NOMO-1 treated with DMSO at 0.1 percent for 48 hours (cell line): ENCODE measurements around the gene SH2D6.
"Not testable (repeated sequence)": the region's sequence is repeated elsewhere in the genome, so short reads cannot be mapped to it uniquely, and the experiment has no call there.

Source experiments
- DNase-seq: peaks from one replicate; lab custom pipeline; 2025; ENCODE audit not compliant: unreplicated experiment; lab: John Stamatoyannopoulos, UW

The SH2D6 gene

DNA sequence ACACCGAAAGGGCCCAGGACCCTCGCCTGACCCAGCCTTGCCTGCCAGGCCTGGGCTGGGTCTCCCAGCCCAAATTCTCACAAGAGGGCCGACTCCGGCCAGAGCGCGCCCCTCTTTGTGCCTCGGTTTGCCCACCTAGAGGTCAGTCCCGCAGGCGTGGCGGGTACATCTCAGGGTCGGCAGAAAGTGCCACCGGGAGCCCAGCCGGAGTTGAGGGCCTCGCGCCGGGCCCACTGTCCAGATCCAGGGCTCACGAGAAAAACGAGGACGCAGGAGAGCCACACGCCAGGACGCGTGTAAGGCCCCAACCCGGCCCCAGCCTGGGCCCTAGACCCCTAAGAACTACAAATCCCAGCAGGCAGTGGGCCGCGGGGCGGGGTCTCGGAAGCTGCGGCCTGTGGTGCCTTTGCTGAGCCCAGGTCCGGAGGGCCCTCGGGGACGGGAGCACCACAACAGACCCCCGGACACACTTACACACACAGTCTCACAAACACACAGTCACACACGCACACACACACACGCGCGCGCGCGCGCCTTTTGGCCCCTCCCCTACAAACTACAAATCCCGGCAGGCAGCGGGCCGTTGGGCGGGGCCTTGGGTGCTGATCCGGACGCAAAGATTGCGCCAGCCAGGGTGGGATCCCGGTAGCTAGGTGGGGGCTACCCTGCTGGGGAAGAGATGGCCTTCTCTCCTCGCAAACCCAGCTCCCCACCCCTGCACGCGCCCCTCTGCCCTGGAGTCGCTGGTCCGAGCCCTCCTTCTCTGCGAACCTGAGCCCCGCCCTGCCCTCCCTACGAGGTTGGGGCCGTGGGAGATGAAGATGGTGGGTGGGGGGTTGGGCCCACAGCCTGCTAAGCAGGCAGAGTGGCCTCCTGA lies at the start of gene SH2D6:
Gene SH2D6 (plus strand): TSS at position 583 of the 877 bp plus-strand sequence. CDS start 10,752 bp downstream, outside the sequence.
- DNase-seq: peak; percentile 85

DNA sequence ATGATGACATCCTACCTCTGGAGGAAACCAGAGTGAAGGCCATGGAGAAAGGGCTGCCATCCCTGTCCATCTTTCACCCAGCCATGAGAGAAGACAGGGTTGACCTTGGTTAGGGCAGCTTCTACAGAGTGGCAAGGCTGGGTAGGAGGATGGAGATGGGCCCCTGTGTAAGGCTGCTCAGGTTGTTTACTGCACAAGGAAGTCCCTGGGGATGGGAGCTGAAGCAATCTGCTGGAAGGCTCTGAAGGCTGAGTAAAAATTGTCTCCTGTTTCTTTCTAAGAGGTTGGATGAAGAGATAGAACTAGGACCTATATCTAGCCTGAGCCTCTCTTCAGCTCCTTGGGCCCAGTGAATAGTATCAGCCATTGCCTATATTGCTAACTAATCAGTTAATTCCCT lies 49.6 kb upstream of the SH2D6 start:
- no peak for DNase-seq

DNA sequence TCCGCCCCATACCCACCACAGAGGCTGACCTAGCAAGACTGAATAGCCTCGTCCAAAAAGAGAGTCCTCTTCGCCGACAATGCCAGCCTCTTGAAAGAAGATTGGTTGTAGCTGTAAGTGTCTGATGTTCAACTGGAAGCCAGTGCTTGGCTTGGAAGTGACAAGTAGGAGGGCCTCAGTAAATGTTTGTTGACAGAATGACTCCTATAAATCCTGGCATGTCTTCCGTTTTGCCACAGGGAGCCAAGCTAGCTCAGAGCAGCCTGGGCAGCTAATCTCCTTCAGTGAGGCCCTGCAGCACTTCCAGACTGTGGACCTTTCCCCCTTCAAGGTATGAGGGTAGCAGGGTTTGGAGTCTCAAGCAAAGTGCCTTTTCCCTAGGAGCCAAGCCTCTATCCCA lies 49.0 kb upstream of the SH2D6 start:
- no peak for DNase-seq

DNA sequence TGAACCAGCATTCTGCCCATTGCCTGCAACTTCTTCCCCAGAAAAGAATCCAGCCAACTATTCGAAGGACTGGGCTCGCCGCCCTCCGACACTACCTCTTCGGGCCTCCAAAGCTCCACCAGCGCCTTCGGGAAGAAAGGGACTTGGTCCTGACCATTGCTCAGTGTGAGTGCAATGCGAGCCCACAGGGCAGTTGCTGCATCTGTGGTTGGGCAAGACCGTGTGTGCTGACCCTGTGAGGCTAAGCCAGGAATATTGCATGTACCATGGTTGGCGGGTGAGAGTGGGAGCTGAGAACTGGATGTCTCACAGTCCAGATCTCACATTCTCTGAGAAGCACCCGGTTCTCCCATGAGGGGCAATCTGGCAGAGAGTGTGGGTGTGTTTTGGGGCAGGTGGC lies 47.5 kb upstream of the SH2D6 start:
- no peak for DNase-seq

DNA sequence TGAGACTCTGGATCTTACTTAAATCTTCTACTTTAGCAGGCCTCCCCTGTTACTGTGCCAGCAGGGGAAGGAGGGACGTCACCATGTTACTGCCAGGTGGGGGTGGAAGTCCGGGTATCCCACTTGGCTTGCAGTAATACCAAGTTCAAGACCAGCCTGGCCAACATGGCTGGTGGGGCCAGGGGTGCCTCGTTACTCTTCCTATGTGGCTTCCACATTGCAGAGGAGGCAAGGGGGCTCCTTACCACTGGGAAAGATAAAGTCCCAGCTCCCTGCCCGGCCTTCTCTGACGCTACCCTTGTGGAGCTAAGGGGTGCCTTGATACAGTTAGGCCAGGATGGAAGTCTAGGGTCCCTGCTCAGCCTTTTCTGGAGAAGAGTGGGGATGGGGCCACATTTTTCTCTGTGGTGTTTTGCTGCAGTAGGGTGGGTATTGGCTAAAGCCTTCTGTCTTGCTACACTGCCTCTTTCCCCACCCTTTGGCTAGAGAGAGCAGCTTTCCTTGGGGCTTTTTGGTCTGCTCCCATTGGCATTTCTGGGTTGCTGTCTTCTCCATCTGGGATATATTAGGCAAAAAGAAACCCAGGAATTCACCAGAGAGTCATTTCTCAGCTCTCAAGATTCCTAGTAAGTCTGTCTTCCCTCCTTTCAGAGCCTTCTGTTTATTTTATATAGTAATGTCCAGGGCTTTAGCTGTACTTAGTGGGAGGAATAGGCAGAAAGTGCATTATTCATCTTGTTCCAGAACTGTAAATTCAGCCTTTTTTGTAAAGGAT lies 42.0 kb upstream of the SH2D6 start:
- no peak for DNase-seq

DNA sequence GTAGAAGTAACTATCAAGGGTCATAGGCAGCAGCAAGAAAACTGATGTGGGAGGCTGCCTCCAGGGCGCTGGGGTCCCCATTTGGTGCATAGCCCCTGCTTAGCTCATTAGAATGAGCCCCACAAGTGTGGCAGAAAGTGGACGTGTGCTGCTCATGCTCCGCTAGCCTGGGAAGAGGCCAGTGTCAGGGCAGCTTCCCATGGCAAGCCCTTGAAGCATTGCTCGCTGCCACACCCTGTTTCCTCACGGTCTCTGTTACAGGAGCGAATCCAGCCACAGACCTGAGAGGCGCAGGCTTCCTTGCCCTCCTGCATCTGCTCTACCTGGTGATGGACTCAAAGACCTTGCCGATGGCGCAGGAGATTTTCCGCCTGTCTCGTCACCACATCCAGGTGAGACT lies 41.4 kb upstream of the SH2D6 start:
- no peak for DNase-seq

DNA sequence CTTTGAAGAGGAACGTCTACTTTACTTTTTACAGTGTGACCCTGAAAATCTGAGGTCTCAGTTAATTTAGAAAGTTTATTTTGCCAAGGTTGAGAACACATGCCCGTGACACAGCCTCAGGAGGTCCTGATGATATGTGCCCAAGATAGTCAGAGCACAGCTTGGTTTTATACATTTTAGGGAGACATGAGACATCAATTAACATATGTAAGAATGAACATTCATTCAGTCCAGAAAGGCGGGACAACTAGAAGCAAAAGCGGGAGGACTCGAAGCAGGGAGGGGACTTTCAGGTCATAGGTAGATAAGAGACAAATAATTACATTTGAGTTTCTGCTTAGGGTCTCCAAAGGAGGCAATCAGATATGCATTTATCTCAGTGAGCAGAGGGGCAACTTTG lies 40.3 kb upstream of the SH2D6 start:
- no peak for DNase-seq

DNA sequence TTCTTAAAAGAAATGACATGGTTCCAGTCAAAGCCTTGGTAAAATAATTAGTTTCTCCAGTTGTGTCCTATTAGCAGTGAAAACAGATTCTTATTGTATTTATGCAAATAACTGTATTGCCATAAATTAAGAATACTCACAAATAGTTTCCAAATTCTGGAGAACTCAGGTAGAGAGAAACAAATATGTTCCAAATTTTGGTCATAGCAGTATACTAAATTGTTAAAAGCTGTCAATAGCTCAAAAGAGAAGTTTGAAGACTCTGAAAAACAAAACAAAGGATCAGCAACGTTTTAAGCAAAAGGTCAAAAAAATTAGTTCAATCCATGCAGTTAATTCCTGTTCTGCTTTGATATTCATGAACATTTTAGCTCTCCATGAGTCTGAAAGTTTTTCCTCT lies 38.5 kb upstream of the SH2D6 start:
- DNase-seq: no peak

DNA sequence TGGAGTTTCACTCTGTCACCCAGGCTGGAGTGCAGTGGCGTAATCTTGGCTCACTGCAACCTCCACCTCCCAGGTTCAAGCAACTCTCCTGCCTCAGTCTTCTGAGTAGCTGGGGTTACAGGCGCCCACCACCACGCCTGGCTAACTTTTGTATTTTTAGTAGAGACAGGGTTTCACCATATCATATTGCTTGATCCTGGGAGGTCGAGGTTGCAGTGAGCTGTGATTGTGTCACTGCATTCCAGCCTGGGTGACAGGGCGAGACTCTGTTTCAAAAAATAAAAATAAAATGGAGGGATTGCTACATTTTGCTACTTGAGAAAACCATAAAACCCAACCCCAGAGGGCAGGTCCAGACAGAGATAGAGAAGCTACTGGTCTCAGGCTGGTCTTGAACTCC lies 35.4 kb upstream of the SH2D6 start:
- DNase-seq: not testable (repeated sequence)

DNA sequence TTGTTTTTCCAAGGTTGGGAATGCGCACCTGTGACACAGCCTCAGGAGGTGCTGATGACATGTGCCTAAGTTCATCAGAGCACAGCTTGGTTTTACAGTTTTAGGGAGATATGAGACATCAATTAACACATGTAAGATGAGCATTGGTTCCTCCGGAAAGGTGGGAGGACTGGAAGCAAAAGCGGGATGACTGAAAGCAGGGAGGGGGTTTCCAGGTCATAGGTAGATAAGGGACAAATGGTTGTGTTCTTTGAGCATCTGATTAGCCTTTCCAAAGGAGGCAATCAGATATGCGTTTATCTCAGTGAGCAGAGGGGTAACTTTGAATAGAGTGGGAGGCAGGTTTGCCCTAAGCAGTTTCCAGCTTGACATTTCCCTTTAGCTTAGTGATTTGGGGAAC lies 34.7 kb upstream of the SH2D6 start:
- DNase-seq: no peak

DNA sequence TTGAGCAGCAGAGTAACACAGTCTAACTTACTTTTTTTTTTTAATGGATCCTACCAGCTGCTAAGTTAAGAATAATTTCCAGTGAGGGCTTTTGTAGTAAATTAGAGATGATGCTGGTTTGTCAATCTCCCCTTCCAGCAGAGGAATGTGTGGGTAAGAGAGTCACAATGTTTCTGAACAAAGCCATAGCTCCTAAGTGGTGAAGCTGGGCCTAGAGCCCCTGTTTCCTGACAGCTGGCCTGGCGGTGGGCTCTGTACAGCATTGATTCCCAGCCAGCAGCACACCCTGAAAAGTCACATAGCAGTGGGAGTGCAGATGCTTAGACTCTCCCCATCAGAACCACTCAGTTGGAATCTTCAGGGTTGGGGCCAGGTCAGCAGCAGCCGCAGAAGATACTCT lies 32.8 kb upstream of the SH2D6 start:
- DNase-seq: no peak

DNA sequence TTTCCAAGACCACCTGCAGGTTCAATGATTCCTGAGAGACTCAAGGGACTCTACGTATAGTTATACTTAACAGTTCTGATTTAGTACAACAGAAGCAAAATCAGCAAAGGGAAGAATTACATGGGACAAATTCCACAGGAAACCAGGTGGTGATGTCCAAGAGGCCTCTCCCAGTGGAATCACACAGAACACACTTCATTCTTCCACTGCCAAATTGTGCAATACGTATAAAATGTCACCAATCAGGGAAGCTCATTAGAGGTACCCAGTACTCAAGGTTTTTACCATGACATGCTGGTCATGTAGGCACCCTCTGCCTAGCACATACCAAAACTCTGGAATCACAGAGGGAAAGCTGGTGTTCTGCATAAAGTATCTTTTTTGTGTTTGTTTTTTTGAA lies 30.8 kb upstream of the SH2D6 start:
- no peak for DNase-seq

DNA sequence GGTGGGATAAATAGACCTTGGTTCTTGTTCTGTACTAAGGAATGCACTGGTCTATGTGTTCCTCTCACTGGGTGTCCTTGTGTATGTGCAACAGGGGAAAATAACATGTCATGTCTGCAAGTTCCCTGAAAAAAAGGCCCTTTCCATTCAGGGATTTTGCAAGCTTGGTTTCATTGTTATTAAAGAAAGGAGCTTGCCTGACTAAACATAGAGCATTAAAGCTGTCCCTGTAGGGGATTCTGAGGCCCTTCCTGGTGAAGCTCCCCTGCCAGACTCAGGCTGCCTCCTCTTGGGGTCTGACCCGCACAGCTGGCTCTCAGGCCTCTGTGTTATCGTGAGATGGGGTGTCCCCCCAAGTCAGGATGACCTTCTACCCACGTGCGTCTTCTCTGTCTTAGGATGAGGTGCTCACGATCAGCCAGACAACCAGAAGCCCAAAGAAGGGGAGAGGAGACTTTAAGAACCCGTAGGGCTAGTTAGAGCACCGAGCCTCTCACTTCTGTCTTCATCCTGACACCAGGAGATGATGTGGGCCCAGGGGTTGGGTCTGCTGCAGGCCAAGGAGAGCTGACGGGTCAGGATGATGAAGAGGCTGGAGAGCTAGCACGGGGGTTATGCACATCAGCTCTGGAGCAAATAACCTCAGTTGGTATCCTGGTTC lies 29.5 kb upstream of the SH2D6 start:
- DNase-seq: no peak

DNA sequence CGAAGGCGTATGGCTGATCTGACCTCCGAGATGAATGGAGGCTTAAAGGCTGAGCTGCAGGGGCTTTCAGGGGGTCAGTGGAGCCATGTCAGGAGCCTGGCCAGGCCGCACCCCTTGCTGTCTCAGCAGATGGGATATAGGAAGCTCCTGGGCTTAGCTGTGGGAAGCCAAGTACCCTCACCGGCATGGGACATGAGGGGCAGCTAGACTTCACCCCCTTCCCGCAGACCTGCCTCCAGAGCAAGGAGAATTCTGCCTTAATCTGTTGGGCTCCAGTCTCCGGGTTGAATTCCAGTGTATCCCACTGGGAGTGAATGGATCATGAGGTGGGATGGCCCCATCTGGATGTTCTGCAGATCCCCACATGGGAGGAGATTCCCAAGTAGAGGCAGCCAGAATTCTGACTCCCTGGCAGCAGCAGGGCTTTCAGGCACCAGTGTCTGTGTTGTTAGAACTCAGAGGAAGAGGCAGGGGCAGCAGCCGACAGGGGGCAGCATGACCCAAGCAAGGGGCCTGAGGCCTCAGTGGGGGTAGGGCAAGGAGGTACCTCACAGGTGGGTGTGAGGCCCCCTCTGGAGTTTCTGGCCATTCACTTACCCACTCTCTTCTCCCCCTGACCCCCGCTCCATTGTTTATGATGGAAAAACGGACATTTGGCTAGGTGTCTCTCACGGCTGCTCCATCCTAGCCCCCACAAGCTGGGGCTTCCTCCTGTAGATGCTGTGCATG lies 27.4 kb upstream of the SH2D6 start:
- DNase-seq: peak; percentile 12

DNA sequence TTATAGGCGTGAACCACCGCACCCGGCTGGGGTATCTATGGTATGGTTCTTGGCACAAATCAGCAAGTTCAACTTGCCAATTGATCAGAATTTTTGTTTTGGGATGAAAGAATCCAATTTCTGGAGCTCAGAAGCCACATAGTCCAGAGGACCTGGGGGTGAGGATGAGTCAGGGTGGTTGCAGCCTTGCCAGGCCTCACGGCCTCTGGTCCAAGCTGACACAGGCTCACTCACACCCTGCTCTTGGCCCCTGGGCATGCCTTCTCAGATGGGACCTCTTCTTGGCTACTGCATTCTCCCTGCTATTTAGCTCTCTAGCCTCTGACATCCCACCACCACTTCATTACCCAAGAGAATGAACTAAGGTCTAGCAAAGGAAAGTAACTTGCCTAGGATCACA lies 24.7 kb upstream of the SH2D6 start:
- DNase-seq: no peak

DNA sequence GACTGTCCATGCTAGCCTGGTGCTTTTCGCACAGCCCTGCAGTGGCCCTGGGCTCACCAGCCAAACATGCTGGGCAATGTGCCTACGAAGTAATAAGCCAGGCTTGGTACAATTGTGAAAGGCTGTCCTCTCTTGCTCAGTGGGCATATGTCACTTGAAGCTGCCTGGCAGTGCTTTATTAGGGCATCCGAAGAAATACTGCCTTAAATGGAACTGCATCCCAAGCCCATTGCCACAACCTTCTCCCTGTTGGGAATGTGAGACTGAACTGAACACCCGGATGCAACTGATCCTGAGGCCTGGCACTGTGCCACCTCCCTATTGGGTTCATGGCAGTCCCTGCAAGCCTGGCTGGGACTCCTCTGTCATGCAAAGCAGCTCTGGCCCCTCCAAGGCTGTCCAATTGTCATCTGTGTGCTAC lies 24.2 kb upstream of the SH2D6 start:
- DNase-seq: no peak

DNA sequence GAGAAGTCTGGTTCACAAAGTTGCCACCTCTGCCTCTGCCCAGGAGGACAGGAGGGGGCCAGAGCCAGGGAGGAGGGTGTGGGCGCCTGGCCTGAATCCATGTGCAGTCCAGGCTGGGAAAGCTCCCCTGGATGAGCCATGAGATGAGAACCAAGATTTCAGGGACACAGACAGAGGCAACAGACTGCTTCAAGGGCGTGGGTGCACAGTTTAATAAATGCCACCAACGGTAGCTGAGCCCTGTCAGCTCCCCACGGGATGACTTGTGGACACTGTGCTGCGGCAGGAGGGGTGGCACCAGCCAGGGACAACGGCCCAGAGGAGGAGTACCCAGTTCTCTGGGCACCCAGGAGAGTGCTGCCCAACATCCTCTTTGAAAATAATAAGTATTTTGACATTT lies 23.5 kb upstream of the SH2D6 start:
- DNase-seq: no peak

DNA sequence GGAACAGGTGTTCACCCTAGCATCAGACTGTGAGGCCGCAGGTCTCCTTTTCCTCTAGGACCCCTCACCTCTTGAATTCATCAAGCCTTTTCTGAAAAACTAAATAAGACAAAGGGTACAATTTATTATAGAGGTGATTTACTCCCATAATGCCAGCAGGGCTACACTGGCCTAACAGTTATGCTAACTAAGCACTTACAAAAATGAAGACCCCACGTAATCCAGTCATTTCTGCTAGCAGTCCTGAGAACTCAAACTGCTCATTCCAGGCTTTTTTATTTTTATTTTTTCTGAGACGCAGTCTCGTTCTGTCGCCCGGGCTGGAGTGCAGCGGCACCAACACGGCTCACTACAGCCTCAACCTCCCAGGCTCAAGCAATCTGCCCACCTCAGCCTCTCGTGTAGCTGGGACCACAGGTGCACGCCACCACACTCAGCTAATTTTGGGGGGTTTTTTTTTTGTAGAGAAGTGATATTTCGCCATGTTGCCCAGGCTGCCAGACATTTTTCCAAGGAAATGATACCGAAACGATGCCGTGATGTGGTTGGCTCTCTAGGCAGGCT lies 22.5 kb upstream of the SH2D6 start:
- no peak for DNase-seq

DNA sequence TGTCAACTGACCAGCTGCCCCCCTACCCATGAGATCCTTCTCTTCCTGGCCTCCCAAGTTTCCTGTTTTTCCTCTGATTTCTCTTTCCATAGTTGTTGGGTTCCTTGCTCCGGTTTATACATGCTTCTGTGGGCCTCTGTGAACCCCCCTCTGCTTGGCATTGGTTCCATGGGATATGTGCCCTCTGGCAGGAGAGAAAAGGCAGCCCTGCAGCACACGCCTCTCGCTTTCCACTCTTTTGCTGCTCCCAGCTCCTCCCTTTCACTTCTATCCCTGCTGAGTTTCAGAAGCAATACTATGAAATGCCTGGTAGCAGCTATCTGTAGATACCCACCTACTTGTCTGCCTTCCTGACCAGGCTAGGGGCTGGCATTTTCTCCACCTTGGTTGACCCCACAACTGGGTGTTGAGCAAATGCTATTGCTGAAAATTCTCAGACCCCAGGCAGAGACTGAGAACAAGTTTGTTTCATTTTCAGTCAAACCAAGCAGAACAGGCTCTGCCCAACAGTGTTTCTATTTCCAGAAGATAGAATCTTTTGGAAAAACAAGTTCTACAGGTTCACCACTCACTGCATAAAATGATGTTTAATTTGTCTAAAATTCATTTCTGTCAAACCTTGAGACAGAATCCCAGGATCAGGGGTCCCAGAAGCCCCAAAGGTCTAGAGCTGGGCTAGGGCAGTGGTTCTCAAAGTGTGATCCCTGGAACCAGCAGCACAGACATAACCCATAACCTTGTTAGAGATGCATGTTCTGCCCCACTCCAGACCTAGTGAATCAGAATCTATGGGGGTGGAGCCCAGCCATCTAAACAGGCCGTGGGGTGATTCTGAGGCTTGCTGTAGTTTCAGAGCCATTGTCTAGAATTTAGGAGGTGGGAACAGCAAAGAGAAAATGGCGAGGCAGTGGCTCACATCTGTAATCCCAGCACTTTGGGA lies 21.7 kb upstream of the SH2D6 start:
- DNase-seq: no peak

DNA sequence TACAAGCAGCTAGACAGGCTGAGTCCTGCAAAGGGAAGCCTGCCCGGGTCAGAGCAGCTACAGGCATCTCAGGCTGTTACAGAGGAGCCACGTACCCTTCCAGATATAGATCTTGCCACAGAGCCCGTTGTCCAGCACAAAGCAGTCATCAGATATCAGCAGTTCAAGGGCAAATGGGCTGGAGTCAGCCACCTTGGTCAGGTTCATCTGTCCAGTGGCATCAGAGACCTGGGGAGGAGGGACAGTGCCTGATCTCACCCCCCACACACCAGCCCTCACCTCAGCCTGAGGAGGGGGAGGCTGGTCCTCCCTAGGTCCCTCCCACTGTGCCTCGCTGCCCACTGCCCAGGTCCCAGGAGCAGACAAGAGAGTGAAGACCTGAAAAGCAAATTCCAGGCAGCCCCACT lies 20.6 kb upstream of the SH2D6 start:
- DNase-seq: no peak
